ENCODE data around the gene RNF182. TPM values are rescaled to one million over a fixed set of nuclear protein-coding genes. Genes with fewer than 3 reads are reported as not detected.
"Not testable (repeated sequence)": the region's sequence is repeated elsewhere in the genome, so short reads cannot be mapped to it uniquely, and the experiment has no call there.

RNF182 gene
- total RNA-seq, 2 experiments from 2014 or later = not detected

DNA sequence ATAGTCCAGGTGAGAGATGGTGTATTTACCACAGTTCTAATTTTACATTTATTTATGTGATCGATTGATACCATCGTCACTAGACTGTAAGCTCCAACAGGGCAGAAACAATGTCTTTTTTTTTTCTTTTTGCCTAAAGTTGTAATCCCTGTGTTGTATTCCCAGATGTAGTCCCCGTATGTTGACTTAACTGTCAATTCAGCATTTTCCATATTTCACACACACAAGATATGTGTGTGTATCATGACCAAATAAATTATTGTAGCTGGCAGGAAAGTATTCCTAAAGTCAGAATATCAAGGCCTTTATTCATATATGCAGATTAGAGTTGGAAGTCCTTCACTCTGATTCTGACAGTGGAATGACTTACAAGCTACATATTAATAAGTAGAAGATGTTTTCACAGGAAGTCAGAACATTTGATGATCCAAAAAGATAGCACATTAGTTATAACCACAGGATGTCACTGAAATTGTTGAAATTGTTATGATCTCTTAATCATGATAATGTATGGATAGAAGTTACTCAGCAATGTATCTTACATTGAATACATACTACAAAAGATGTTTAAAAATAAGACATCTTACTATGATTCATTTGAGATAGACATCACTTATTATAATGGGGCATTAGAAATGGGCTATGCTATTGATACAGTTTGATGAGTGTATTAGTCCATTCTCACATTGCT is 10.6 kb downstream of the RNF182 start:
- Mint-ChIP-seq H3K9me3 (ENCODE audit: insufficient read depth) (no peaks in the 10 kb centered on the region), H3K4me1 (ENCODE audit: low read depth) (no peaks in the 10 kb centered on the region), H3K27ac (no peak overlapping the region), H3K27me3 (ENCODE audit: low read depth) (peaks cover 22% of the 10 kb centered on the region), H3K4me3 (no peak overlapping the region), H3K36me3 (ENCODE audit: low read depth) (no peaks in the 10 kb centered on the region)
- ChIA-PET POLR2A (no interaction called here), CTCF (interaction anchor here (0.8 to 1.4 kb wide), 3 partner anchors 8 to 27 kb away, joined by 3 to 4 read pairs (median 3); no protein-coding TSS in a partner anchor)
- DNase-seq (no peak), ATAC-seq (no peak)

DNA sequence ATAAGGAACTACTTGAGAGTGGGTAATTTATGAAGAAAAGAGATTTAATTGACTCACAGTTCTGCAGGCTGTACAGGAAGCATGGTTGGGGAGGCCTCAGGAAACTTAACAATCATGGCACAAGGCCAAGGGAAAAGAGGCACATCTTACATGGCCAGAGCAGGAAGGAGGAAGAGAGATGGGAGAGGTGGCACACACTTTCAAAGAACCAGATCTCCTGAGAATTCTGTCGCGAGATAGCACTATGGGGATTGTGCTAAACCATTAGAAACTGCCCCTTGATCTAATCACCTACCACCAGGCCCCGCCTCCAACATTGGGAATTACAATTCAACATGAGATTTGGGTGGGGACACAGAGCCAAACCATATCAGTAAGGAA is 11.1 kb downstream of the RNF182 start:
- H3K27ac Mint-ChIP-seq; H3K4me3 Mint-ChIP-seq; H3K4me1 Mint-ChIP-seq (ENCODE audit: low read depth); ATAC-seq; H3K36me3 Mint-ChIP-seq (ENCODE audit: low read depth); DNase-seq; POLR2A ChIA-PET; H3K9me3 Mint-ChIP-seq (ENCODE audit: insufficient read depth): not testable (repeated sequence)
- CTCF ChIA-PET = interaction anchor here (0.8 to 1.4 kb wide), 3 partner anchors 8 to 27 kb away, joined by 3 to 4 read pairs (median 3); no protein-coding TSS in a partner anchor
- H3K27me3 Mint-ChIP-seq (ENCODE audit: low read depth) = peaks cover 19% of the 10 kb centered on the region

DNA sequence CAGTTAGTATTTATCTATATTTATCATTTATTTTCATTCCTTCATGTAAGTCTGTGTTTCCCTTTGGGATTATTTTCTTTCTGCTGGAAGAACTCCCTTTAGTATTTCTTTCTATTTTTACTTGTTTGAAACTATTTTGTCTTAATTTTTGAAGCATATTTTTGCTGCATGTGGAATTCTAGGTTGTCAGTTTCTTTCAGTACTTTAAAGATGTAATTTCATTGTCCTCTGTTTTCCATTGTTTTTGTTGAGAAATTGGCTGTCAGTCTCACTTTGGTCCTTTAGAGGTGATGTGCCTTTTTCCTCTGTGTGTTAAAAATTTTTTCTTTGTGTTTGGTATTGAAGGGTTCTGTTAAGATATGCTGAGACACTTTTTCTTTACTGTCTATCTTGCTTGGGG is 17.1 kb downstream of the RNF182 start:
- H3K9me3 Mint-ChIP-seq (ENCODE audit: insufficient read depth) = no peaks in the 10 kb centered on the region
- H3K27ac Mint-ChIP-seq = no peak overlapping the region
- DNase-seq (no peak), ATAC-seq (no peak)
- no peaks in the 10 kb centered on the region for H3K4me1 Mint-ChIP-seq (ENCODE audit: low read depth)
- no peak overlapping the region for H3K4me3 Mint-ChIP-seq
- peaks cover 14% of the 10 kb centered on the region for H3K27me3 Mint-ChIP-seq (ENCODE audit: low read depth)
- H3K36me3 Mint-ChIP-seq (ENCODE audit: low read depth) = no peaks in the 10 kb centered on the region
- CTCF ChIA-PET = no interaction called here
- POLR2A ChIA-PET = no interaction called here

DNA sequence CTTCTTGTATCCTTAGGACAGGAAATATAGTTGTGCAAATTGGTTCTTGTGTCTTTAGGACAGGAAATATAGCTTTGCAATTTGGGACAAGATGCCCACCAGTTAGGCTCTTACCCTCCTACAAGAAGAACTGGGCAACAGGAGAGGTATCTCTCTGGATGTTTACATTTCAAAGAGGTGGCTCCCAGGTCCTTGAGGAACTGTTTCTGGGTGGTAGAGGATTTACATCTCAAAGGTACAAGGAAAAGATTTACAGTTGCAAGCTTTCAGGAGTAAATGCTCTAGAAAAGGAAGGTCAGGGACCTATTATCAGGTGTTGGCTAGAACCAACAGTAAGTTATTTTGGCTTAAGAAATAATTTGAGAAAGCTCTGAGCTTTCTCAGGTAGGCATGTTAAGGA is 19.2 kb downstream of the RNF182 start:
- H3K36me3 Mint-ChIP-seq (ENCODE audit: low read depth) = no peaks in the 10 kb centered on the region
- no peak for ATAC-seq
- no peak overlapping the region for H3K27ac Mint-ChIP-seq
- DNase-seq = no peak
- no peak overlapping the region for H3K4me3 Mint-ChIP-seq
- peaks cover 14% of the 10 kb centered on the region for H3K27me3 Mint-ChIP-seq (ENCODE audit: low read depth)
- CTCF ChIA-PET = no interaction called here
- no peaks in the 10 kb centered on the region for H3K9me3 Mint-ChIP-seq (ENCODE audit: insufficient read depth)
- POLR2A ChIA-PET = no interaction called here
- H3K4me1 Mint-ChIP-seq (ENCODE audit: low read depth) = no peaks in the 10 kb centered on the region

DNA sequence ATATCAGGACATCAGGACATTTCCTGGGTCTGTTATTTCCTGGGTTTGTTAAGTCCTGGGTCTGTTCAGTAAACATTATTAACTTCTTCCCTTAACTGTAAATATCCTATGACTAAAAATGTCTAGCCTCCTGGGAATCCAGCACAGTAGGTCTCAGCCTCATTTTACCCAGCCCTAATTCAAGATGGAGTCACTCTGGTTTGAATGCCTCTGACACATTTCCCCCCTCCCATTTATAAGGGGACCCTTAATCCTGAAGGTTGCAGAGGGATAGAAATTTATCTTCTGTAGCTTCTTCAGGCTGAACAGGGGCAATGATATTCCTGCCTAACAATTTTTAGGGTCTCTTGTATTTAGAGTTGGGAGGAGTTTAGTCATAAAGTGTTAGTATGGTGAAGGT is 21.8 kb downstream of the RNF182 start:
- Mint-ChIP-seq H3K4me1 (ENCODE audit: low read depth) (no peaks in the 10 kb centered on the region), H3K9me3 (ENCODE audit: insufficient read depth) (no peaks in the 10 kb centered on the region), H3K27ac (no peak overlapping the region), H3K36me3 (ENCODE audit: low read depth) (no peaks in the 10 kb centered on the region), H3K4me3 (no peak overlapping the region), H3K27me3 (ENCODE audit: low read depth) (peaks cover 11% of the 10 kb centered on the region)
- DNase-seq (no peak), ATAC-seq (no peak)
- CTCF ChIA-PET = interaction anchor here (1.2 kb wide), 1 partner anchor 100 kb away, joined by 3 read pairs; no protein-coding TSS in a partner anchor
- POLR2A ChIA-PET = no interaction called here

DNA sequence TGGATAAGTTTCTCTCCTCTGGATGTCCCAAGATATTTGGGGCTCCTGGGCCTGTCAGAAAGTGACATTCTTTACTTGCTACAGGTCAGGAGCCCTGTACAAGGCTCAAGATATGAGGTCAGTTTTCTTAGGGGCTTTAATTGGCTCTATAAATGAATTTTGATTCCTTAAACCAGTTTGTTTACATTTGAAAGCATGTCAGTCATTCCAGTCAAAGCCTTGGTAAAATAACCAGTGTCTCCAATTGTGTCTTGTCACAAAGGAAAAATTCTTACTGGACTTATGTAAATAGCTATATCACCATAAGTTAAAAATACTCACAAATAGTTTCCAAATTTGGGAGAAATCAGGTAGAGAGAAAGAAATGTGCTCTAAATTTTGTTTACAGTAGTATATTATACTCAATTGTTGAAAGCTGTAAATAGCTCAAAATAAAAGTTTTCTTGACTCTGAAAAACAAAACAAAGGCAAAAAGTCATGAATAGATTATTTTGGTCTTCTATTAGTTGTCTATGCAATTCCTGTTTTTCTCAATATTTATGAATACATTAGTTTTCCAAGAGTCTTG is 22.9 kb downstream of the RNF182 start:
- DNase-seq = no peak
- no peaks in the 10 kb centered on the region for H3K4me1 Mint-ChIP-seq (ENCODE audit: low read depth)
- H3K27me3 Mint-ChIP-seq (ENCODE audit: low read depth) = peaks cover 8% of the 10 kb centered on the region
- POLR2A ChIA-PET = no interaction called here
- H3K4me3 Mint-ChIP-seq = no peak overlapping the region
- no peaks in the 10 kb centered on the region for H3K9me3 Mint-ChIP-seq (ENCODE audit: insufficient read depth)
- H3K27ac Mint-ChIP-seq = no peak overlapping the region
- H3K36me3 Mint-ChIP-seq (ENCODE audit: low read depth) = no peaks in the 10 kb centered on the region
- no peak for ATAC-seq
- CTCF ChIA-PET = no interaction called here

DNA sequence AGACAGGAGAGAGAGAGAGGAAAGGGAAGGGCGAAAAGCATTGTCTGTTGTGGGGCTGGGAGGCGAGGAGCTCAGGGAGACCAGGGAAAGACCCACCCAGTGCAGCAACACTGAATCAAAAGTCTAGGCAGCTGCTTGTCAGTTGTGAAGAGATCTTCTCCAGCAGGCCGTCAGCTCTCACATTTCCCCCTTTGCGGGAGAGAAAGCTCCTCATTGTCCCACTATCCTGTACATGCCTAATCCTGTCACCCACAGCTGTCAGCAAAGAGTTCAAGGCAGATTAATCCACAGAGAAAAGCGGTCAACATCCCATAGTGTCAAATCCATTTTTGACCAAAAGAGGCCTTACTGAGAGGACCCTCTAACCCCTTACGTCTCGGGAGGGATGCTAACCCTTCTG is 27.3 kb downstream of the RNF182 start:
- no peaks in the 10 kb centered on the region for H3K36me3 Mint-ChIP-seq (ENCODE audit: low read depth)
- H3K4me3 Mint-ChIP-seq = no peak overlapping the region
- peaks cover 4% of the 10 kb centered on the region for H3K27me3 Mint-ChIP-seq (ENCODE audit: low read depth)
- H3K4me1 Mint-ChIP-seq (ENCODE audit: low read depth) = no peaks in the 10 kb centered on the region
- ATAC-seq (no peak), DNase-seq (no peak)
- no peaks in the 10 kb centered on the region for H3K9me3 Mint-ChIP-seq (ENCODE audit: insufficient read depth)
- no peak overlapping the region for H3K27ac Mint-ChIP-seq
- POLR2A ChIA-PET = no interaction called here
- CTCF ChIA-PET = no interaction called here

DNA sequence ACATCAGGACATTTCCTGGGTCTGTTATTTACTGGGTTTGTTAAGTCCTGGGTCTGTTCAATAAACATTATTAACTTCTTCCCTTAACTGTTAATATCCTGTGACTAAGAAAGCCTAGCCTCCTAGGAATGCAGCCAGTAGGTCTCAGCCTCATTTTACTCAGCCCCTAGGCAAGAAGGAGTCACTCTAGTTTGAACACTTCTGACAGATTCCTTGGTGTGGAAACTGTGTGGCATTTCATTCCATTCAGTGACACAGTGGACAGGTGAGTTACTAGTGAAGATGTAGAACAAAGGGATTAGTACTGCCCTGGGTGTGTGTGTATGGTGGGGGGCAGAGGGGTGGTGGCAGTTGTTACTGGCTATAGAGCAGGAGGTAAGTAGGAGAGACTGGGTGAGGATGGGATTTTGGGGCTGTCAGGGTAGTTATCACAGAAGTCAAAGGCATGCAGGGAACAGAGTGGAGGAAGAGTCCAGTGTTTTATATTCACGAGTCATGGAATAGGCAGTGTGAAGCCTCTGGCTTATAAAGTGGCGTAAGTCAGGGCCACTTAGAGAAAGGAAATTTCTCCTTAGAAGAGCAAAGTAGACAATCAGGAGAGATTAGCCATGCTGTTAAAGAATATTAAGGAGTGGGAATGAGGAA is 28.4 kb downstream of the RNF182 start:
- Mint-ChIP-seq H3K27ac (no peak overlapping the region), H3K9me3 (ENCODE audit: insufficient read depth) (no peaks in the 10 kb centered on the region), H3K27me3 (ENCODE audit: low read depth) (peaks cover 4% of the 10 kb centered on the region), H3K4me3 (no peak overlapping the region), H3K36me3 (ENCODE audit: low read depth) (no peaks in the 10 kb centered on the region), H3K4me1 (ENCODE audit: low read depth) (no peaks in the 10 kb centered on the region)
- ChIA-PET POLR2A (no interaction called here), CTCF (no interaction called here)
- DNase-seq (no peak), ATAC-seq (no peak)

DNA sequence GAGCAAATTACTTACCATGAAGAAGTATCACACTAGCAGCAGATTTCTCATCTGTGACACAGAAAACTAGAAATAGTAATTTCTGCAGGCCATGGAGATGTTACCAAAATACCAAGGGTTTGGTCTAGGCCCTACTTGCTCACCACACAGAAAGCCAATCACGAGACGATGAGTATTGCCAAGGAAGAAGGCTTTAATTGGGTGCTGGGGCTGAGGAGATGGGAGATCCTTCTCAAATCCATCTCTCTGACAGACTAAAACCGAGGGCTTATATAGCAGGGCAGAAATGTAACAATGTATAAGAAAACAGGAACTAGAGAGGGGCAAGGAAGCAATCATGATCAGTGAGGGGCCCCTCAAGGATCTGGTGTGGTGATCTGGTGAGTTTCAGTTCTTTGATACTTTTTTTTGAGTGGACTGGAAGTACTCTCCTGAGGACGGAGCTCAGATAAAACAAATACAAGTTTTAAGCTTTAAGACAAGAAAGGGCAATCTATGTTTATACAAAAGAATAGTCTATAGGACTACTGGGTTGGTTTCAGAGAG is 40.9 kb downstream of the RNF182 start:
- H3K4me3 Mint-ChIP-seq = no peak overlapping the region
- no peak for DNase-seq

DNA sequence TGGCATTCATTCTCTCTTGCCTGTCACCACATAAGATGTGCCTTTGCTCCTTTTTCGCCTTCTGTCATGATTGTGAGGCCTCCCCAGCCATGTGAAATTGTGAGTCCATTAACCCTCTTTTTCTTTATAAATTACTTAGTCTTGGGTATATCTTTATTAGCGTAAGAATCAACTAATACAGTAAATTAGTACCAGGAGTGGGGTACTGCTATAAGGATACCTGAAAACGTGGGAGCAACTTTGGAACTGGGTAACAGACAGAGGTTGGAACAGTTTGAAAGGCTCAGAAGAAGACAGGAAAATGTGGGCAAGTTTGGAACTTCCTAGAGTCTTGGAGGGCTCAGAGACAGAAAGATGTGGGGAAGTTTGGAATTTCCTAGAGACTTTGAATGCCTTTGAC is 46.6 kb downstream of the RNF182 start:
- ATAC-seq (no peak), DNase-seq (no peak)
- peaks cover 16% of the 10 kb centered on the region for H3K27me3 Mint-ChIP-seq (ENCODE audit: low read depth)
- ChIA-PET POLR2A (no interaction called here), CTCF (no interaction called here)
- peaks cover 21% of the 10 kb centered on the region for H3K9me3 Mint-ChIP-seq (ENCODE audit: insufficient read depth)
- no peaks in the 10 kb centered on the region for H3K4me1 Mint-ChIP-seq (ENCODE audit: low read depth)
- H3K27ac Mint-ChIP-seq = no peak overlapping the region
- H3K36me3 Mint-ChIP-seq (ENCODE audit: low read depth) = no peaks in the 10 kb centered on the region
- no peak overlapping the region for H3K4me3 Mint-ChIP-seq

More for the DNA sequence above, 40.9 kb downstream of the RNF182 start:
- Mint-ChIP-seq H3K27me3 (ENCODE audit: low read depth) (peaks cover 15% of the 10 kb centered on the region), H3K9me3 (ENCODE audit: insufficient read depth) (peaks cover 10% of the 10 kb centered on the region), H3K4me1 (ENCODE audit: low read depth) (no peaks in the 10 kb centered on the region), H3K36me3 (ENCODE audit: low read depth) (no peaks in the 10 kb centered on the region), H3K27ac (no peak overlapping the region)
- ChIA-PET CTCF (no interaction called here), POLR2A (no interaction called here)
- no peak for ATAC-seq

DNA sequence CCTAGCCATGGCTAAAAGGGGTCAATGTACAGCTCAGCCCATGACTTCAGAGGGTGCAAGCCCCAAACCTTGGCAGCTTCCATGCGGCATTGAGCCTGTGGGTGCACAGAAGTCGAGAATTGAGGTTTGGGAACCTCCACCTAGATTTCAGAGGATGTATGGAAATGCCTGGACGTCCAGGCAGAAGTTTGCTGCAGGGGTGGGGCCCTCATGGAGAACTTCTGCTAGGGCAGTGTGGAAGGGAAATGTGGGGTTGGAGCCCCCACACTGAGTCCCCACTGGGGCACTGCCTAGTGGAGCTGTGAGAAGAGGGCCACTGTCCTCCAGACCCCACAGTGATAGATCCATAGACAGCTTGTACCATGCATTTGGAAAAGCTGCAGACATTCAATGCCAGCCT is 47.9 kb downstream of the RNF182 start:
- H3K4me3 Mint-ChIP-seq; H3K27ac Mint-ChIP-seq; ATAC-seq; H3K36me3 Mint-ChIP-seq (ENCODE audit: low read depth); H3K4me1 Mint-ChIP-seq (ENCODE audit: low read depth); DNase-seq; CTCF ChIA-PET: not testable (repeated sequence)
- Mint-ChIP-seq H3K9me3 (ENCODE audit: insufficient read depth) (peaks cover 21% of the 10 kb centered on the region), H3K27me3 (ENCODE audit: low read depth) (peaks cover 18% of the 10 kb centered on the region)
- POLR2A ChIA-PET = interaction anchor here (0.6 kb wide), 2 partner anchors 103 to 940 kb away, joined by 3 to 4 read pairs; no protein-coding TSS in a partner anchor

DNA sequence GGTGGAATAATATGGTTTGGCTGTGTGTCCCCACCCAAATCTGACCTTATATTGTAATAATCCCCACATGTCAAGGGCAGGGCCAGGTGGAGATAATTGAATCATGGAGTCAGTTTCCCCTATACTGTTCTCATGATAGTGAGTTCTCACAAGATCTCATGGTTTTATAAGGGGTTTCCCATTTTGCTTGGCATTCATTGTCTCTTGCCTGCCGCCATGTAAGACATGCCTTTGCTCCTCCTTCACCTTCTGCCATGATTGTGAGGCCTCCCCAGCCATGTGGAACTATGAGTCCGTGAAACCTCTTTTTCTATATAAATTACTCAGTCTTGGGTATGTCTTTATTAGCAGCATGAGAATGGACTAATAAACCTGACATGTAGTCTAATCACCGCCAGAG is 48.7 kb downstream of the RNF182 start:
- H3K36me3 Mint-ChIP-seq (ENCODE audit: low read depth); DNase-seq; POLR2A ChIA-PET; ATAC-seq; H3K4me3 Mint-ChIP-seq; H3K4me1 Mint-ChIP-seq (ENCODE audit: low read depth); CTCF ChIA-PET; H3K27ac Mint-ChIP-seq: not testable (repeated sequence)
- peaks cover 21% of the 10 kb centered on the region for H3K9me3 Mint-ChIP-seq (ENCODE audit: insufficient read depth)
- H3K27me3 Mint-ChIP-seq (ENCODE audit: low read depth) = peaks cover 18% of the 10 kb centered on the region

All from activated CD8-positive, alpha-beta T cell treated with anti-CD3 and anti-CD28 coated beads, Interleukin-2, amount 10 ng/mL, durations not matched to agents 7 days and 5 days (primary cell).